ENCODE data around the gene SPDYE6. TPM values are rescaled to one million over a fixed set of nuclear protein-coding genes. Genes with fewer than 3 reads are reported as not detected.
"Not testable (repeated sequence)": the region's sequence is repeated elsewhere in the genome, so short reads cannot be mapped to it uniquely, and the experiment has no call there.

The SPDYE6 gene
- total and polyA plus RNA-seq, 2 of the 4 experiments (the other 2 are of a cell fraction): not detected

DNA sequence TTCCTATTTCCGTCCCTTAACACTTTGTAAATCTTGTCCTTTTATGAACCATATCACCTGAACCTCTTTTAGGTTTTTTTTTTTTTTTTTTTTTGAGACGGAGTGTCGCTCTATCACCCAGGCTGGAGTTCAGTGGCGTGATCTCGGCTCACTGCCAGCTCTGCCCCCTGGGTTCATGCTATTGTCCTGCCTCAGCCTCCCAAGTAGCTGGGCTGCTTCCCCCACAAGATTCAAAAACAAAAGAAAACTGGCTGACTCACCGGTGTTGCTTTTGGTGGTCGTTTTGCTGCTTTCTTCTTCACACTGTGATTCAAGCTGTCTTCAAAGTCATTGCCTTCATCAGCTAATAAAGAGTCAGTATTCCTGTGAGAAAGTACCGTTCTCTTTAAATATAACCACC is 24.6 kb upstream of the SPDYE6 start:
- dilution Hi-C loops (cut with HindIII; ENCODE audit: low sequenced_read_pairs, unreplicated experiment): not testable (repeated sequence)

More for the DNA sequence above, 24.6 kb upstream of the SPDYE6 start:
- H3K4me2 ChIP-seq (ENCODE audit: low read depth, low read length); H2AFZ ChIP-seq (replicated peaks; ENCODE audit: low read length, poor library complexity); H2BK5ac ChIP-seq (ENCODE audit: low read depth, low read length, poor library complexity, severe bottlenecking); BruUV-seq (replicated peaks); H3K18ac ChIP-seq (ENCODE audit: low read depth, low read length); H3K14ac ChIP-seq (replicated peaks; ENCODE audit: low read depth, low read length); H3K56ac ChIP-seq (ENCODE audit: extremely low read depth, insufficient read depth, low read length); H4K91ac ChIP-seq (ENCODE audit: insufficient read depth, low read depth, low read length); H4K5ac ChIP-seq (ENCODE audit: low read depth, low read length); H3K4me1 ChIP-seq (ENCODE audit: control insufficient read depth, insufficient read depth, low read length); H3K9me3 ChIP-seq (ENCODE audit: control insufficient read depth, insufficient read depth, low read length); POLR2A ChIA-PET (ENCODE audit: unreplicated experiment); H2BK120ac ChIP-seq (ENCODE audit: low read depth, low read length); DNase-seq; H3K79me1 ChIP-seq (ENCODE audit: low read depth in 1 of 2, low read length in 2 of 2); H3K27me3 ChIP-seq (ENCODE audit: control insufficient read depth, insufficient read depth, low read length); CTCF ChIA-PET; H3K4ac ChIP-seq (ENCODE audit: low read depth, low read length); H2AK5ac ChIP-seq (ENCODE audit: low read depth, low read length); H3K4me3 ChIP-seq (ENCODE audit: insufficient read depth, low read depth, low read length); H3K9me1 ChIP-seq (ENCODE audit: insufficient read depth, low read length); ATAC-seq (ENCODE audit: low read depth); H2AK9ac ChIP-seq (replicated peaks; ENCODE audit: low read depth, low read length, poor library complexity); H2BK20ac ChIP-seq (ENCODE audit: low read depth, low read length); intact Hi-C loops (cut with micrococcal nuclease); in situ Hi-C loops (cut with MboI; ENCODE audit: low sequenced_read_pairs); H2BK15ac ChIP-seq (ENCODE audit: low read depth, low read length); H4K8ac ChIP-seq (ENCODE audit: low read depth in 2 of 2, low read length in 2 of 2); H3K27ac ChIP-seq (ENCODE audit: insufficient read depth, low read length); H4K20me1 ChIP-seq (ENCODE audit: insufficient read depth, low read length); H3K9ac ChIP-seq (ENCODE audit: low read depth, low read length); H3K23ac ChIP-seq (ENCODE audit: low read depth, low read length): not testable (repeated sequence)
- 78% methylated on average over 5 of the region's 8 CpGs; no CpG with 5 or more reads in 1 of the 2 experiments for WGBS, 2 experiments (ENCODE audit: extremely low coverage in 2 of 2, insufficient read length in 1 of 2)
- peaks cover 23% of the 10 kb centered on the region for H3K36me3 ChIP-seq (ENCODE audit: control insufficient read depth, insufficient read depth, low read length)

All from IMR-90 (cell line).